HepG2 (cell line): Measurements from ENCODE around the gene THADA. TPM values are rescaled to one million over a fixed set of nuclear protein-coding genes. Genes with fewer than 3 reads are reported as not detected.

Experiments
- ATAC-seq: fragments of 200-7000 bp; cut with Tn5 transposase; 3 replicates; pipeline ENCODE4 v1.9.1; 2020; ENCODE audit warnings: mild to moderate bottlenecking, moderate library complexity
- BruUV-seq: library from RNA; stranded (reverse); fragments of 400-500 nt; replicated peaks from 2 replicates; lab custom pipeline; 2021; lab: Mats Ljungman, UMichigan
- CTCF ChIA-PET: fragments of 300-600 bp; formaldehyde crosslinking; extraction: SDS; loops from one replicate; lab custom pipeline; 2021; ENCODE audit warnings: low total read pairs, inconsistent platforms, low intra/inter-chr PET ratio; lab: Yijun Ruan, JAX
- POLR2A ChIA-PET: fragments of 350-600 bp; sonication (Branson Sonifier 250); formaldehyde crosslinking; loops from one replicate; lab custom pipeline; 2020; ENCODE audit warnings: antibody characterized with exemption, inconsistent platforms; lab: Yijun Ruan, JAX
- DNase-seq: peaks from one replicate; pipeline ENCODE4 v3.0.0-alpha.2; 2015; ENCODE audit warnings: low spot score
- FAIRE-seq: peaks from 3 replicates; lab custom pipeline; 2011; peaks lifted over from hg19 to GRCh38; lab: Jason Lieb, UNC
- H2AFZ ChIP-seq: one replicate; pipeline ENCODE4 v1.6.1; 2011; ENCODE audit warnings: low read length, inconsistent platforms
- H3K27ac ChIP-seq: fragments of 300-600 bp; 3 replicates; pipeline ENCODE4 v1.8.0; 2011; ENCODE audit warnings: mixed run types, mild to moderate bottlenecking, mixed read lengths, low read length, inconsistent platforms; ENCODE audit not compliant: insufficient read depth; ENCODE audit errors: extremely low read length
- H3K27me3 ChIP-seq, 2 experiments: fragments of 200-600 bp in 1 of 2; 2 replicates in 1 of 2; 3 replicates in 1 of 2; pipeline versions ENCODE4 v1.6.0 to v1.8.0; 2011; ENCODE audit warnings: low read length in 2 of 2, mild to moderate bottlenecking in 2 of 2, moderate library complexity in 2 of 2, inconsistent platforms in 1 of 2; ENCODE audit not compliant: insufficient read depth in 2 of 2, control insufficient read depth in 1 of 2
- H3K36me3 ChIP-seq, 2 experiments: fragments of 200-600 bp in 1 of 2; replicated peaks in 1 of 2; 2 replicates in 1 of 2; 3 replicates in 1 of 2; pipeline versions ENCODE4 v1.5.1 to v1.8.0; 2011; ENCODE audit warnings: low read length in 2 of 2, inconsistent platforms in 1 of 2; ENCODE audit not compliant: insufficient read depth in 2 of 2, control insufficient read depth in 1 of 2
- H3K4me1 ChIP-seq: 2 replicates; pipeline ENCODE4 v1.5.1; 2012; ENCODE audit warnings: low read length, inconsistent platforms; ENCODE audit not compliant: insufficient read depth
- H3K4me2 ChIP-seq: 2 replicates; pipeline ENCODE4 v1.6.0; 2011; ENCODE audit warnings: low read depth, low read length, inconsistent platforms
- H3K4me3 ChIP-seq, 3 experiments: fragments of 200-600 bp in 1 of 3; sonication (generic), shearing (Covaris generic) in 1 of 3; replicated peaks in 1 of 3; 2 replicates each; pipeline ENCODE4 v1.5.1; 2011 to 2016; ENCODE audit warnings: low read length in 3 of 3, inconsistent platforms in 2 of 3, low read depth in 2 of 3, mild to moderate bottlenecking in 2 of 3, control low read depth in 1 of 3, mixed read lengths in 1 of 3; ENCODE audit not compliant: insufficient read depth in 1 of 3
- H3K79me2 ChIP-seq: one replicate; pipeline ENCODE4 v1.6.1; 2011; ENCODE audit warnings: low read length, inconsistent platforms; ENCODE audit not compliant: insufficient read depth
- H3K9ac ChIP-seq: 2 replicates; pipeline ENCODE4 v1.6.0; 2011; ENCODE audit warnings: mild to moderate bottlenecking, low read depth, low read length, inconsistent platforms; ENCODE audit not compliant: insufficient read depth
- H3K9me3 ChIP-seq: 2 replicates; pipeline ENCODE4 v1.5.1; 2012; ENCODE audit warnings: mild to moderate bottlenecking, low read length
- H4K20me1 ChIP-seq: 2 replicates; pipeline ENCODE4 v1.6.0; 2011; ENCODE audit warnings: inconsistent platforms, mild to moderate bottlenecking, low read length, moderate library complexity; ENCODE audit not compliant: insufficient read depth
- CENPBD1 ChIP-seq: sonication (generic); formaldehyde crosslinking; IDR thresholded peaks from 2 replicates; pipeline ENCODE4 v1.8.0; 2022; ENCODE audit warnings: missing genetic modification reagents, low read depth, mild to moderate bottlenecking, borderline replicate concordance
- KIAA2018 ChIP-seq: sonication (generic); formaldehyde crosslinking; IDR thresholded peaks from 2 replicates; pipeline ENCODE4 v1.5.0; 2020; ENCODE audit warnings: mild to moderate bottlenecking, missing genetic modification reagents, borderline replicate concordance
- KLF12 ChIP-seq: sonication (generic); formaldehyde crosslinking; IDR thresholded peaks from 2 replicates; pipeline ENCODE4 v1.4.0; 2020; ENCODE audit warnings: missing genetic modification reagents, borderline replicate concordance
- MLX ChIP-seq: IDR thresholded peaks from 2 replicates; pipeline ENCODE4 v1.6.1; 2016
- NFKB2 ChIP-seq: sonication (generic); formaldehyde crosslinking; IDR thresholded peaks from 2 replicates; pipeline ENCODE4 v1.4.0; 2020; ENCODE audit warnings: missing genetic modification reagents, borderline replicate concordance
- PBX3 ChIP-seq: sonication (generic); formaldehyde crosslinking; IDR thresholded peaks from 2 replicates; pipeline ENCODE4 v1.8.1; 2023; ENCODE audit warnings: missing genetic modification reagents, inconsistent platforms, borderline replicate concordance
- RARA ChIP-seq: IDR thresholded peaks from 2 replicates; pipeline ENCODE4 v1.6.1; 2016; ENCODE audit warnings: missing genetic modification reagents, missing compliant biosample characterization
- RBM22 ChIP-seq: fragments of 200-400 bp; formaldehyde crosslinking; optimal IDR thresholded peaks from 2 replicates; pipeline ENCODE3; 2017; ENCODE audit warnings: mild to moderate bottlenecking, low read length, moderate library complexity
- YEATS2 ChIP-seq: sonication (generic); formaldehyde crosslinking; IDR thresholded peaks from 2 replicates; pipeline ENCODE4 v1.4.0; 2020; ENCODE audit warnings: missing genetic modification reagents, borderline replicate concordance
- ZFP41 ChIP-seq: sonication (generic); formaldehyde crosslinking; IDR thresholded peaks from 2 replicates; pipeline ENCODE4 v1.4.0; 2020; ENCODE audit warnings: mild to moderate bottlenecking, missing genetic modification reagents, borderline replicate concordance
- ZMYM2 ChIP-seq: sonication (generic); formaldehyde crosslinking; IDR thresholded peaks from 2 replicates; pipeline ENCODE4 v1.8.0; 2022; ENCODE audit warnings: mild to moderate bottlenecking, missing genetic modification reagents
- ZNF367 ChIP-seq: sonication (generic); formaldehyde crosslinking; IDR thresholded peaks from 2 replicates; pipeline ENCODE4 v1.4.0; 2020; ENCODE audit warnings: missing genetic modification reagents, borderline replicate concordance
- ZNF446 ChIP-seq: sonication (generic); formaldehyde crosslinking; IDR thresholded peaks from 2 replicates; pipeline ENCODE4 v1.5.0; 2020; ENCODE audit warnings: mild to moderate bottlenecking, missing genetic modification reagents
- ZNF570 ChIP-seq: sonication (generic); formaldehyde crosslinking; IDR thresholded peaks from 2 replicates; pipeline ENCODE4 v1.4.0; 2020; ENCODE audit warnings: mild to moderate bottlenecking, missing genetic modification reagents, borderline replicate concordance
- ZNF577 ChIP-seq: sonication (generic); formaldehyde crosslinking; IDR thresholded peaks from 2 replicates; pipeline ENCODE4 v1.4.0; 2020; ENCODE audit warnings: mild to moderate bottlenecking, low read depth, missing genetic modification reagents, borderline replicate concordance
- in situ Hi-C: cut with HindIII; loops from 2 replicates; pipeline ENCODE4 v1.10.0; 2017; ENCODE audit warnings: low pct_unique_long_range_greater_than_20kb; ENCODE audit not compliant: extremely low pct_ligation_motif_present
- intact Hi-C: fragments of 100-400 bp; cut with micrococcal nuclease; formaldehyde crosslinking; loops from one replicate; pipeline ENCODE4 v1.10.0; 2022; ENCODE audit not compliant: unreplicated experiment
- polyA plus RNA-seq, 8 experiments: library from polyadenylated mRNA; depleted of rRNA in 3 of 8; stranded (reverse) in 7 of 8; unstranded in 1 of 8; fragments of >200 nt; fragmentation: Illumina TruSeq in 4 of 8; extraction: Trizol in 4 of 8; gene quantifications; 2 replicates each; pipeline versions ENCODE4 v1.2.1 to v1.2.3, GENCODE V29; 2011 to 2016; ENCODE audit warnings: low read depth in 4 of 8, missing spikeins in 1 of 8, mixed read lengths in 1 of 8; ENCODE audit not compliant: insufficient read depth in 1 of 8
- total RNA-seq, 5 experiments: library from RNA; depleted of rRNA; stranded (reverse); fragments of >200 nt; fragmentation: Illumina TruSeq; extraction: Trizol; gene quantifications; 2 replicates each; pipeline ENCODE4 v1.2.3, GENCODE V29; 2016; ENCODE audit warnings: low read depth in 1 of 5

THADA gene
- total and polyA plus RNA-seq, 2 of the 13 experiments (the other 11 are each of a cell fraction or from before 2014, with no cell fraction given): 12.7 to 21.7 TPM

- CTCF ChIA-PET: no interaction called here
- Histone ChIP-seq H3K36me3 (peaks cover 6 to 33% of the 10 kb centered on the region in 2 experiments), H3K4me2 (no peak overlapping the region)
- no peak for TF ChIP-seq MLX (CRISPR knock-in tag)
- TF ChIP-seq CENPBD1 (CRISPR knock-in tag): no peak
- no peak for TF ChIP-seq ZNF570
- no peak for TF ChIP-seq RARA (CRISPR knock-in tag)
- TF ChIP-seq ZMYM2: no peak
- TF ChIP-seq NFKB2 (CRISPR knock-in tag): no peak
- no peak for TF ChIP-seq ZNF577
- TF ChIP-seq PBX3 (CRISPR knock-in tag): no peak
- TF ChIP-seq ZFP41 (CRISPR knock-in tag): no peak
- no peak for TF ChIP-seq YEATS2
- TF ChIP-seq ZNF446 (CRISPR knock-in tag): no peak
- TF ChIP-seq KLF12 (CRISPR knock-in tag): no peak
- TF ChIP-seq RBM22: no peak
- TF ChIP-seq KIAA2018 (CRISPR knock-in tag): no peak
- TF ChIP-seq ZNF367: no peak
Measured at GRCh38 chr2:43566461-43566729, 29.4 kb downstream of the THADA start.

More at GRCh38 chr2:43566461-43566729, 29.4 kb downstream of the THADA start:
- no peaks in the 10 kb centered on the region for H3K4me1 ChIP-seq
- no peak overlapping the region for H3K27ac ChIP-seq
- no peak for DNase-seq
- no TSS peak for BruUV-seq
- in situ Hi-C loops: no loop called here
- H3K9me3 ChIP-seq: no peaks in the 10 kb centered on the region
- no peak for ATAC-seq
- no peak for FAIRE-seq
- H2AFZ ChIP-seq: no peak overlapping the region
- no peak overlapping the region for H3K4me3 ChIP-seq
- no peaks in the 10 kb centered on the region for H3K79me2 ChIP-seq
- no peak overlapping the region for H3K9ac ChIP-seq
- POLR2A ChIA-PET: no interaction called here
- H3K27me3 ChIP-seq: no peaks in the 10 kb centered on the region
- no peaks in the 10 kb centered on the region for H4K20me1 ChIP-seq
- intact Hi-C loops: no loop called here
